A549 (cell line): ENCODE data around the gene PSD. TPM values are rescaled to one million over a fixed set of nuclear protein-coding genes. Genes with fewer than 3 reads are reported as not detected.

Source experiments
- ATAC-seq, 2 experiments: fragments of 200-7000 bp in 1 of 2; fragments of >200 bp in 1 of 2; cut with Nextera tagmentation in 1 of 2; cut with Tn5 transposase in 1 of 2; 3 replicates each; pipeline versions ENCODE4 v1.8.0 to v1.9.1; 2018 to 2020; ENCODE audit warnings: mild to moderate bottlenecking in 1 of 2, moderate library complexity in 1 of 2
- CTCF ChIA-PET: fragments of 300-600 bp; sonication (Branson Sonifier 250); formaldehyde crosslinking; extraction: SDS; loops from one replicate; lab custom pipeline; 2021; ENCODE audit warnings: antibody characterized with exemption, inconsistent platforms; lab: Yijun Ruan, JAX
- POLR2A ChIA-PET: fragments of 350-600 bp; formaldehyde crosslinking; extraction: SDS; loops from one replicate; lab custom pipeline; 2021; ENCODE audit warnings: antibody characterized with exemption, inconsistent platforms; lab: Yijun Ruan, JAX
- DNase-seq, 2 experiments: peaks; one replicate each; pipeline versions ENCODE4 v3.0.0 to v3.0.0-alpha.2; 2011 to 2016; ENCODE audit warnings: low read depth in 1 of 2, low spot score in 1 of 2
- FAIRE-seq: peaks from 2 replicates; lab custom pipeline; 2011; peaks lifted over from hg19 to GRCh38; lab: Jason Lieb, UNC
- H3K27ac ChIP-seq, 2 experiments: fragments of >200 bp; sonication (Bioruptor Twin); formaldehyde crosslinking; 3 replicates each; pipeline ENCODE4 v1.5.1; 2016 to 2017
- H3K4me1 ChIP-seq: fragments of >200 bp; sonication (Bioruptor Twin); formaldehyde crosslinking; 3 replicates; pipeline ENCODE4 v1.6.1; 2016
- H3K4me2 ChIP-seq: fragments of >200 bp; sonication (Bioruptor Twin); formaldehyde crosslinking; 3 replicates; pipeline ENCODE4 v1.6.1; 2016
- H3K4me3 ChIP-seq: fragments of >200 bp; sonication (Bioruptor Twin); formaldehyde crosslinking; 3 replicates; pipeline ENCODE4 v1.5.1; 2016
- H3K9me3 ChIP-seq: fragments of >200 bp; sonication (Bioruptor Twin); formaldehyde crosslinking; 3 replicates; pipeline ENCODE4 v1.6.1; 2016
- ATOH8 ChIP-seq: fragments of 250-450 bp; sonication (Bioruptor Pico); IDR thresholded peaks from 2 replicates; pipeline ENCODE4 v1.5.0; 2020; ENCODE audit warnings: low read depth, mild to moderate bottlenecking, moderate library complexity
- CTCF ChIP-seq: fragments of >200 bp; sonication (Bioruptor Twin); formaldehyde crosslinking; IDR thresholded peaks from 3 replicates; pipeline ENCODE4 v1.5.1; 2016
- E2F6 ChIP-seq: IDR thresholded peaks from 2 replicates; pipeline ENCODE4 v1.6.1; 2012; ENCODE audit warnings: low read depth, borderline replicate concordance
- EHF ChIP-seq: fragments of 250-450 bp; sonication (Bioruptor Pico); IDR thresholded peaks from 2 replicates; pipeline ENCODE4 v1.5.0; 2020; ENCODE audit warnings: mild to moderate bottlenecking
- EHMT2 ChIP-seq: fragments of 200-600 bp; sonication (generic); IDR thresholded peaks from 2 replicates; pipeline ENCODE4 v1.6.1; 2016; ENCODE audit warnings: antibody characterized with exemption, low read depth, mild to moderate bottlenecking, moderate library complexity
- EP300 ChIP-seq, 2 experiments: fragments of >200 bp; sonication (Bioruptor Twin); formaldehyde crosslinking; IDR thresholded peaks; 2 replicates in 1 of 2; 3 replicates in 1 of 2; pipeline ENCODE4 v1.6.1; 2016 to 2017
- ESRRA ChIP-seq: fragments of 150-350 bp; IDR thresholded peaks from 2 replicates; pipeline ENCODE4 v1.6.1; 2014; ENCODE audit warnings: mild to moderate bottlenecking, low read length, borderline replicate concordance
- HDAC2 ChIP-seq: fragments of 200-600 bp; sonication (generic); IDR thresholded peaks from 2 replicates; pipeline ENCODE4 v1.6.1; 2016
- HOXA7 ChIP-seq: fragments of 250-450 bp; sonication (Bioruptor Pico); IDR thresholded peaks from 2 replicates; pipeline ENCODE4 v1.5.0; 2020; ENCODE audit warnings: mild to moderate bottlenecking, moderate library complexity
- HOXB5 ChIP-seq: fragments of 250-450 bp; sonication (Bioruptor Pico); IDR thresholded peaks from 2 replicates; pipeline ENCODE4 v1.5.0; 2020; ENCODE audit warnings: mild to moderate bottlenecking, moderate library complexity
- JUN ChIP-seq, 2 experiments: fragments of >200 bp; sonication (Bioruptor Twin); formaldehyde crosslinking; IDR thresholded peaks; 2 replicates in 1 of 2; 3 replicates in 1 of 2; pipeline ENCODE4 v1.6.1; 2016 to 2017
- JUNB ChIP-seq: fragments of >200 bp; sonication (Bioruptor Twin); formaldehyde crosslinking; IDR thresholded peaks from 2 replicates; pipeline ENCODE4 v1.6.1; 2016
- MAFK ChIP-seq: fragments of 450-650 bp; IDR thresholded peaks from 2 replicates; pipeline ENCODE4 v1.6.1; 2014; ENCODE audit not compliant: partially characterized antibody
- MAZ ChIP-seq: fragments of 150-350 bp; IDR thresholded peaks from 2 replicates; pipeline ENCODE4 v1.6.1; 2014; ENCODE audit warnings: antibody characterized with exemption, low read depth, low read length, borderline replicate concordance
- MYC ChIP-seq: IDR thresholded peaks from 2 replicates; pipeline ENCODE4 v1.6.1; 2012; ENCODE audit warnings: mild to moderate bottlenecking, inconsistent platforms, low read length, improper control_type of control experiment, borderline replicate concordance
- RCOR1 ChIP-seq: fragments of 150-350 bp; IDR thresholded peaks from 2 replicates; pipeline ENCODE4 v1.6.1; 2014; ENCODE audit warnings: antibody characterized with exemption, low read length, low read depth
- SREBF2 ChIP-seq: fragments of 450-650 bp; IDR thresholded peaks from 2 replicates; pipeline ENCODE4 v1.6.1; 2014; ENCODE audit warnings: mild to moderate bottlenecking, moderate library complexity
- ZC3H11A ChIP-seq: fragments of 450-650 bp; IDR thresholded peaks from 2 replicates; pipeline ENCODE4 v1.6.1; 2014; ENCODE audit warnings: antibody characterized with exemption, mild to moderate bottlenecking
- WGBS: methylation state at CpG from one replicate; pipeline ENCODE4 v1.1.6; 2017; ENCODE audit errors: missing lambda C conversion rate; 5-methylcytosine and 5-hydroxymethylcytosine counted together
- polyA plus RNA-seq, 4 experiments: library from polyadenylated mRNA; depleted of rRNA in 3 of 4; stranded (reverse); fragments of >200 nt; fragmentation: RNase III in 1 of 4; extraction: RNeasy Plus Mini Kit Qiagen cat#74134 plus additional on column Dnase treatment in 1 of 4; gene quantifications; 2 replicates in 3 of 4; 3 replicates in 1 of 4; pipeline ENCODE4 v1.2.3, GENCODE V29; 2011 to 2017
- TF ChIP-seq, protein P1 (sequence below): fragments of >200 bp; sonication (Bioruptor Twin); formaldehyde crosslinking; IDR thresholded peaks from 3 replicates; pipeline ENCODE4 v1.6.1; 2016
- TF ChIP-seq, protein P2 (sequence below): fragments of >200 bp; sonication (Bioruptor Twin); formaldehyde crosslinking; IDR thresholded peaks from 2 replicates; pipeline ENCODE4 v1.6.1; 2016

The PSD gene
- polyA plus RNA-seq, 2 of the 4 experiments (the other 2 are of a cell fraction): 0.14 to 0.75 TPM

DNA sequence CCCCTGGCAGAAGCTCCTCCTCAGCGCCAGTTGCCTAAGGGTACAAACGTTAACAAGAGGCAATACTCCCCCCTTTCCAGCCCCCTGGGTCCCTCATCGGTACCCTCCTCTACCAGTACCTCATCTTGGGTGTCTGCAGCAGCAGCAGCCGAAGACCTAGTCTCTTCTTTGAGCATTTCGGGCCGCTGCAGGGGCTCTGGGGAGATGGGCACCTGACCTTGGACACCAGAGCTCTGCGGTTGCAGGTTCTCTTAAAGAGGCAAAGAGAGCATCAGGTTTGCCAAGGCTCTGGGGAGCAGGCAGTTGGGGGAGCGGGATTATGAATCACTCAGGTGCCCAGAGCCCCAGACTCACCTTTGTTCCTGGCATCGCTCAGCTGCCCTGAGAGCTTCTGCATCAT, 5.6 kb upstream of the PSD start:
- Histone ChIP-seq H3K9me3 (no peaks in the 10 kb centered on the region), H3K4me1 (peaks cover 22% of the 10 kb centered on the region), H3K4me2 (no peak overlapping the region), H3K27ac (no peak overlapping the region), H3K4me3 (no peak overlapping the region)
- ChIA-PET POLR2A (interaction anchor here (1.3 kb wide), 1 partner anchor 8 kb away, joined by 4 read pairs; the partner anchor contains the start of gene CUEDC2), CTCF (interaction anchor here (1.0 to 17.4 kb wide), 16 partner anchors 11 to 257 kb away, joined by 3 to 337 read pairs (median 14); partner anchors contain the start of genes C10orf95, CUEDC2 and NFKB2)
- DNase-seq (no peak), FAIRE-seq (no peak), ATAC-seq (no peak)
- TF ChIP-seq JUN (IDR thresholded peaks at IDR 0.05) (no peak), ATOH8 (no peak), EHMT2 (no peak), EHF (CRISPR knock-in tag) (no peak), MYC (no peak), CTCF (no peak), HOXB5 (CRISPR knock-in tag) (no peak), ESRRA (no peak), HDAC2 (no peak), EP300 (IDR thresholded peaks at IDR 0.05) (no peak), MAZ (no peak), SREBF2 (no peak), ZC3H11A (no peak), HOXA7 (CRISPR knock-in tag) (no peak), JUNB (no peak)
- TF ChIP-seq, protein P1, sequence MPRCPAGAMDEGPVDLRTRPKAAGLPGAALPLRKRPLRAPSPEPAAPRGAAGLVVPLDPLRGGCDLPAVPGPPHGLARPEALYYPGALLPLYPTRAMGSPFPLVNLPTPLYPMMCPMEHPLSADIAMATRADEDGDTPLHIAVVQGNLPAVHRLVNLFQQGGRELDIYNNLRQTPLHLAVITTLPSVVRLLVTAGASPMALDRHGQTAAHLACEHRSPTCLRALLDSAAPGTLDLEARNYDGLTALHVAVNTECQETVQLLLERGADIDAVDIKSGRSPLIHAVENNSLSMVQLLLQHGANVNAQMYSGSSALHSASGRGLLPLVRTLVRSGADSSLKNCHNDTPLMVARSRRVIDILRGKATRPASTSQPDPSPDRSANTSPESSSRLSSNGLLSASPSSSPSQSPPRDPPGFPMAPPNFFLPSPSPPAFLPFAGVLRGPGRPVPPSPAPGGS: no peak
- WGBS: 86% methylated on average over 8 of the region's 9 CpGs

DNA sequence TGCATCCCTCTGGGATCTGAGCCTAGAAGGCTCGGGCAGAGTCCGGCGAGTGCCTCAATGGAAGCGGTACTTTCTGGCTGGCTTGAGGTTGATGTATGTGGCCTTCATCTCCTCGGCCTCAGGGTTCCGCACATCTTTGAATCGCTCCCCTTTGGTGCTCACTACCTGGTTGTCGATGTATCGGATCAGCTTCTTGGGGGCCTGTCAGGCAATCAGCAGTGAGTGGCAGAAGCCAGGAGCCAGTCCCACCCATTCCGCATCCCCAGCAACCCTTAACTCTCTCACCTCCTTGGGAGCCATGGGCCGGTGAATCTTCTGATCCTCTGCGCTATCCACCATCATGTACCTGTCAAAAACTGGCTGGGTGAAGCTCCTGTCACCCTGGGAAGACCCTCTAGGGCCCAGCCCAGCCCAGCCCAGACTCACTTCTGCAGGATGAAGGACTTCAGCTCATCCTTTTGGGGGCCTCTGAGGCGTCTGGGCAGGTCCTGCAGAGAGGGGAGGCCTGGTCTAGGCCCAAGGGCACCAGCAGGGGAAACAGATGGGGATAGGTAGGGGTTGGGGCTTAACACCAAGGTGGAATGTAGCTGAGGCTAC, 4.9 kb upstream of the PSD start:
- DNase-seq (no peak), ATAC-seq (no peak), FAIRE-seq (no peak)
- H3K9me3 ChIP-seq: no peaks in the 10 kb centered on the region
- no peak overlapping the region for H3K4me3 ChIP-seq
- H3K4me1 ChIP-seq: peaks cover 25% of the 10 kb centered on the region
- ChIA-PET CTCF (interaction anchor here (0.5 to 17.4 kb wide), 40 partner anchors 11 to 290 kb away, joined by 3 to 337 read pairs (median 6); partner anchors contain the start of genes C10orf95, CUEDC2, NFKB2 and NOLC1), POLR2A (interaction anchor here (1.1 to 1.5 kb wide), 3 partner anchors 9 to 254 kb away, joined by 3 to 5 read pairs (median 4); partner anchors contain the start of gene CUEDC2)
- no peak overlapping the region for H3K4me2 ChIP-seq
- no peak overlapping the region for H3K27ac ChIP-seq
- 91% methylated on average over 13 of the region's 13 CpGs for WGBS
- TF ChIP-seq JUN (IDR thresholded peaks at IDR 0.05) (no peak), HOXB5 (CRISPR knock-in tag) (no peak), EHF (CRISPR knock-in tag) (no peak), JUNB (no peak), MAFK (no peak), E2F6 (no peak), RCOR1 (no peak), HDAC2 (no peak)
- TF ChIP-seq, protein P2, sequence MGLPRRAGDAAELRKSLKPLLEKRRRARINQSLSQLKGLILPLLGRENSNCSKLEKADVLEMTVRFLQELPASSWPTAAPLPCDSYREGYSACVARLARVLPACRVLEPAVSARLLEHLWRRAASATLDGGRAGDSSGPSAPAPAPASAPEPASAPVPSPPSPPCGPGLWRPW: no peak
